Astrocyte of the cerebellum (primary cell): ENCODE results near the gene GMDS.

Source experiments
- DNase-seq: peaks from one replicate; pipeline ENCODE4 v3.0.0-alpha.2; 2011; ENCODE audit warnings: low read depth
- H3K4me3 ChIP-seq: 2 replicates; pipeline ENCODE4 v1.5.1; 2011; ENCODE audit warnings: mild to moderate bottlenecking, low read depth, low read length, moderate library complexity
- CTCF ChIP-seq: IDR thresholded peaks from 2 replicates; pipeline ENCODE4 v1.5.1; 2012; ENCODE audit warnings: low read length, low read depth, moderate library complexity, mild to moderate bottlenecking; ENCODE audit errors: missing control alignments
- in situ Hi-C: cut with HindIII; loops from 2 replicates; pipeline ENCODE4 v1.10.0; 2017; ENCODE audit warnings: low sequenced_read_pairs

Gene GMDS

DNA sequence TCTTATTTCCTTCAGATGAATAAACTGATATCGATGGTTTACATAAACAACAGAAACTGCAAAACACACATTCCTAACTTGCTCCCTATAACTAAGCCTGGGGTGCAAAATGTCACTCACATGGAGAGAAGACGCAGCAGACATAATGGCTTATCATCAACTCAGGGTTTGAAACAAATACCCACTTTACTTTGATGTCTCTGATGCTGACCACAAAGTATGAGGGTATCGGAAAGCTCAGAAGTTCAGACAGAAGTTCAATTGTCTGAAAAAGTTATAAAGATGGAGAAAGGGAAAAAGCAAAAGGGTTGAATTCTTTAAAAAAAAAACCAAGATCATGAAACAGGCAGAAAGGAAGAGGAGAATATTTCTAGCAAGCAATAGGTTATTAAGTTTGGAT, 533.0 kb downstream of the GMDS start:
- no peak overlapping the region for H3K4me3 ChIP-seq
- in situ Hi-C loops, result no loop called here
- no peak for TF ChIP-seq CTCF
- no peak for DNase-seq

- H3K4me3 ChIP-seq, result no peak overlapping the region
- in situ Hi-C loops, result no loop called here
- no peak for DNase-seq
- TF ChIP-seq CTCF, result no peak
Measured at GRCh38 chr6:1711136-1711535, 534.3 kb downstream of the GMDS start.

- TF ChIP-seq CTCF, result no peak
- no peak overlapping the region for H3K4me3 ChIP-seq
- DNase-seq, result no peak
- in situ Hi-C loops, result no loop called here
Measured at GRCh38 chr6:1709234-1709641, 536.2 kb downstream of the GMDS start.

DNA sequence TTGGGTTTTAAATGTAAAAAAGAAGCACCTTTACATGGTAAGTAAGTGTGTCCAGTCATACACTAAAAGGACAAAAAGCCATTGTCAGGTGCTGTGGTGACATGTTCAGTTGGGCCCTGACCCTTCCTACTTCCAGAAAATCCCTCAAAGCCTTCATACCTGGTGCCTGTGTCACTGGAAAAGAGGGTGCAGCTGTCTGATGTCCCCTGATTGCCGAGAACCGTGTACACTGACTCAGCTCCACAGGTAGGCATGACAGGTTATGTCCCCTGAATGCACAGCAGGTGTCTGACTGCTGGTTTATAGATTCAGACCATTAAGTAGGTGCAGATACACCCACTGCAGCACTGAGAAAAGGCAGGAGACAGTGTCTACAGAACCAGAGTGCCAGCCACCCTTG, 536.6 kb downstream of the GMDS start:
- in situ Hi-C loops, result no loop called here

GRCh38 chr6:1708122-1708521, 537.3 kb downstream of the GMDS start:
- H3K4me3 ChIP-seq, result no peak overlapping the region
- in situ Hi-C loops, result no loop called here
- DNase-seq, result no peak
- no peak for TF ChIP-seq CTCF

More for the DNA sequence above, 536.6 kb downstream of the GMDS start:
- no peak for DNase-seq
- no peak for TF ChIP-seq CTCF
- no peak overlapping the region for H3K4me3 ChIP-seq

DNA sequence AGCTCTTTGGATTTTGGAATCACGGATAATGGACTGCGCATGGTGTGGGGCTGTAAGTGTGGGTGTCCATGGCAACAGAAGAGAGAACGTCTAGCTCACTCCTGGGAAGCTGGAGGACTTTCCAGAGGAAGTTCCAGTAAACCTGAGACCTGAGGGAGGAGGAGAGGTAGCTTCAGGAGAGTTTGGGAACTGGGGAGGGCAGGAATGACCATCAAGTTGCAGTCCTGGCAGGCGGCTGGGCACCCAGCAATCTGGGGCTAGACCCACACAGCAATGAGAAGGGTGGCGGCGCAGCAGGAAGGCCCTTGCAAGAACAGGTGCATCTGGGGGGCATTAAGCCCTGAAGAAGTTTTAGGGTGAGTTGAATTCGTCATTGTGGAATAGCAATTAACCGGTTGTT, 539.8 kb downstream of the GMDS start:
- H3K4me3 ChIP-seq, result no peak overlapping the region
- in situ Hi-C loops, result no loop called here
- TF ChIP-seq CTCF, result no peak

GRCh38 chr6:1705183-1705582, 540.2 kb downstream of the GMDS start:
- no peak for TF ChIP-seq CTCF
- in situ Hi-C loops, result no loop called here
- H3K4me3 ChIP-seq, result no peak overlapping the region
- no peak for DNase-seq

More for the DNA sequence above, 539.8 kb downstream of the GMDS start:
- no peak for DNase-seq
